K562 (cell line): ENCODE results near the gene ALG1. TPM values are rescaled to one million over a fixed set of nuclear protein-coding genes. Genes with fewer than 3 reads are reported as not detected.

Source experiments
- C11orf30 ChIP-seq: fragments of 450-650 bp; IDR thresholded peaks from 2 replicates; pipeline ENCODE4 v1.6.1; 2016; ENCODE audit warnings: low read depth, mild to moderate bottlenecking
- GABPB2 ChIP-seq: fragments of 250-450 bp; sonication (Bioruptor Pico); conservative IDR thresholded peaks from 2 replicates; pipeline ENCODE4 v1.5.1; 2021; ENCODE audit warnings: mild to moderate bottlenecking
- KDM5B ChIP-seq: fragments of 200-600 bp; sonication (generic); IDR thresholded peaks from 2 replicates; pipeline ENCODE4 v1.6.1; 2012; ENCODE audit warnings: low read depth, mild to moderate bottlenecking, moderate library complexity, low read length, control low read depth, inconsistent platforms; ENCODE audit not compliant: insufficient replicate concordance
- MAFF ChIP-seq: IDR thresholded peaks from 2 replicates; pipeline ENCODE4 v1.6.1; 2012; ENCODE audit warnings: low read length, improper control_type of control experiment
- MAFK ChIP-seq: IDR thresholded peaks from 2 replicates; pipeline ENCODE4 v1.6.1; 2011; ENCODE audit warnings: low read length, improper control_type of control experiment
- NBN ChIP-seq: fragments of 450-650 bp; IDR thresholded peaks from 2 replicates; pipeline ENCODE4 v1.6.1; 2016; ENCODE audit warnings: low read depth, mild to moderate bottlenecking
- PHF20 ChIP-seq: fragments of 450-650 bp; IDR thresholded peaks from 2 replicates; pipeline ENCODE4 v1.6.1; 2018; ENCODE audit not compliant: partially characterized antibody
- SMARCA4 ChIP-seq: fragments of 450-650 bp; IDR thresholded peaks from 2 replicates; pipeline ENCODE4 v1.6.1; 2016
- XRCC5 ChIP-seq: fragments of 200-400 bp; formaldehyde crosslinking; IDR thresholded peaks from 2 replicates; pipeline ENCODE4 v1.6.1; 2017; ENCODE audit warnings: low read depth, mild to moderate bottlenecking, low read length
- ZNF263 ChIP-seq: sonication (generic); formaldehyde crosslinking; IDR thresholded peaks from 2 replicates; pipeline ENCODE4 v1.8.0; 2022; ENCODE audit warnings: mild to moderate bottlenecking, missing genetic modification reagents, borderline replicate concordance
- ZNF354B ChIP-seq: fragments of 250-450 bp; sonication (Bioruptor Pico); IDR thresholded peaks from 2 replicates; pipeline ENCODE4 v1.4.0; 2020
- ZNF75A ChIP-seq: fragments of 450-650 bp; formaldehyde crosslinking; IDR thresholded peaks from 2 replicates; pipeline ENCODE4 v1.4.0; 2020; ENCODE audit warnings: mild to moderate bottlenecking
- polyA plus RNA-seq, 8 experiments: library from polyadenylated mRNA; depleted of rRNA in 4 of 8; stranded (reverse) in 5 of 8; unstranded in 3 of 8; fragments of >200 nt; fragmentation: Nextera tagmentation in 2 of 8; fragmentation: Illumina TruSeq in 1 of 8; extraction: Ambion mirVana in 2 of 8; extraction: Trizol in 1 of 8; gene quantifications; 2 replicates each; pipeline versions ENCODE4 v1.2.1 to v1.2.3, GENCODE V29; 2011 to 2014; ENCODE audit warnings: inconsistent platforms in 1 of 8, missing spikeins in 1 of 8
- total RNA-seq, 7 experiments: library from RNA; depleted of rRNA in 6 of 7; stranded (reverse); fragments of >200 nt in 6 of 7; fragmentation: Illumina TruSeq in 2 of 7; extraction: Trizol in 2 of 7; gene quantifications; 2 replicates each; pipeline versions ENCODE4 v1.2.1 to v1.2.3, GENCODE V29; 2011 to 2021; ENCODE audit warnings: low replicate concordance in 1 of 7
- TF ChIP-seq, protein P1 (sequence below): fragments of 250-450 bp; sonication (Bioruptor Pico); IDR thresholded peaks from 2 replicates; pipeline ENCODE4 v1.5.0; 2021; ENCODE audit warnings: mild to moderate bottlenecking, borderline replicate concordance
- TF ChIP-seq, protein P2 (sequence below): sonication (generic); formaldehyde crosslinking; IDR thresholded peaks from 2 replicates; pipeline ENCODE4 v1.8.0; 2022; ENCODE audit warnings: mild to moderate bottlenecking, missing genetic modification reagents

The ALG1 gene
- total and polyA plus RNA-seq, 9 of the 15 experiments (the other 6 are each of a cell fraction or from before 2014, with no cell fraction given), result 1.1 to 26.4 (median 18.3) TPM

DNA sequence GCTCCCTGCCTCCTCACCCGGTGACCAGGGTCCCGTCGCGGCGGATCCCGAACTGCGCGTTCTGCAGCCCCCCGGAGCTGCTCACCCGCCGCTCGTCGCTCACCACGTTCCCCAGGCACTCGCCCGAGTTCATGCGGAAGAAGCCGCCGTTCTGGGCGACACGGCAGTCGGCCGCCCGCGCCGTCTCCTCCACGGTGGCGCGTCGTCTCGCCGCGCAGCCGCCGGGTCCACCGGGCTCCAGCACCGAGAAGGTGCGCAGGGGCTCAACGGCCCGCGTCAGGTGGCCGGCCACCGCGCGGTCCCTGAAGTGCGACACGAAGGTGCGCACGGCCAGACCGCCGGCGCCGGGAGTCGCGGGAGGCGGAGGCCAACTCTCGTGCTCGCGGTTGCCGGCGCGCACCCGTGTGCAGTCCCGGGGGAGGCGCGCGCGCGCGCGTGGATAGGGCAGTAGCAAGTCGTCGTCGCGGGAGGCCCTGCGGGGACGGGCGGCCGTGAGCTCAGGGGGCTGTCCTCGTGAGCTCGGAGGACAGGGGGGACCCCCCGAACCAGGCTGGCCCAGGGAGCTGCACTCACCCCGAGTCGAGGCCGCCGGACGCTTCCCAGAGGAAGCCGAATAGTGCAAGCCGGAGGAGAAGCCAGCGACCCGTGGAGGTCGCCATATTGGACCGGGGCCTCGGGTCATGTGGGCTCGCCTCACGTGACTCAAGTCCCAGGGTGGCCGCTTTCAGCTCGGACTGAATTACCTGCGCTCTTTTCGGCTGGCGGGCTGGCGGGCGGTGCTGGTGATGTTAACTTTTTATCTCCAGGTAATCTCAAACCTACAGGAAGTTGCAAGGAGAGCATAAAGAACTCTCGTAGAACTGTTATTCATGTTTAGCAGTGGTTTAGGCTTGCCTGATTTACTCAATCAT is 38.1 kb upstream of the ALG1 start, which contains the start of gene NAGPA (continued):
- TF ChIP-seq, protein P1, sequence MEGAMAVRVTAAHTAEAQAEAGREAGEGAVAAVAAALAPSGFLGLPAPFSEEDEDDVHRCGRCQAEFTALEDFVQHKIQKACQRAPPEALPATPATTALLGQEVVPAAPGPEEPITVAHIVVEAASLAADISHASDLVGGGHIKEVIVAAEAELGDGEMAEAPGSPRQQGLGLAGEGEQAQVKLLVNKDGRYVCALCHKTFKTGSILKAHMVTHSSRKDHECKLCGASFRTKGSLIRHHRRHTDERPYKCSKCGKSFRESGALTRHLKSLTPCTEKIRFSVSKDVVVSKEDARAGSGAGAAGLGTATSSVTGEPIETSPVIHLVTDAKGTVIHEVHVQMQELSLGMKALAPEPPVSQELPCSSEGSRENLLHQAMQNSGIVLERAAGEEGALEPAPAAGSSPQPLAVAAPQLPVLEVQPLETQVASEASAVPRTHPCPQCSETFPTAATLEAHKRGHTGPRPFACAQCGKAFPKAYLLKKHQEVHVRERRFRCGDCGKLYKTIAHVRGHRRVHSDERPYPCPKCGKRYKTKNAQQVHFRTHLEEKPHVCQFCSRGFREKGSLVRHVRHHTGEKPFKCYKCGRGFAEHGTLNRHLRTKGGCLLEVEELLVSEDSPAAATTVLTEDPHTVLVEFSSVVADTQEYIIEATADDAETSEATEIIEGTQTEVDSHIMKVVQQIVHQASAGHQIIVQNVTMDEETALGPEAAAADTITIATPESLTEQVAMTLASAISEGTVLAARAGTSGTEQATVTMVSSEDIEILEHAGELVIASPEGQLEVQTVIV, result no peak
- TF ChIP-seq GABPB2 (CRISPR knock-in tag) (no peak), MAFK (no peak), ZNF75A (no peak), SMARCA4 (no peak), XRCC5 (no peak), MAFF (no peak), ZNF354B (no peak), NBN (no peak), KDM5B (peak; percentile 75), C11orf30 (peak; percentile 100), ZNF263 (CRISPR knock-in tag) (peak; percentile 44; the same call in 1 of the 2 replicates), PHF20 (peak; percentile 100)
- TF ChIP-seq, protein P2, sequence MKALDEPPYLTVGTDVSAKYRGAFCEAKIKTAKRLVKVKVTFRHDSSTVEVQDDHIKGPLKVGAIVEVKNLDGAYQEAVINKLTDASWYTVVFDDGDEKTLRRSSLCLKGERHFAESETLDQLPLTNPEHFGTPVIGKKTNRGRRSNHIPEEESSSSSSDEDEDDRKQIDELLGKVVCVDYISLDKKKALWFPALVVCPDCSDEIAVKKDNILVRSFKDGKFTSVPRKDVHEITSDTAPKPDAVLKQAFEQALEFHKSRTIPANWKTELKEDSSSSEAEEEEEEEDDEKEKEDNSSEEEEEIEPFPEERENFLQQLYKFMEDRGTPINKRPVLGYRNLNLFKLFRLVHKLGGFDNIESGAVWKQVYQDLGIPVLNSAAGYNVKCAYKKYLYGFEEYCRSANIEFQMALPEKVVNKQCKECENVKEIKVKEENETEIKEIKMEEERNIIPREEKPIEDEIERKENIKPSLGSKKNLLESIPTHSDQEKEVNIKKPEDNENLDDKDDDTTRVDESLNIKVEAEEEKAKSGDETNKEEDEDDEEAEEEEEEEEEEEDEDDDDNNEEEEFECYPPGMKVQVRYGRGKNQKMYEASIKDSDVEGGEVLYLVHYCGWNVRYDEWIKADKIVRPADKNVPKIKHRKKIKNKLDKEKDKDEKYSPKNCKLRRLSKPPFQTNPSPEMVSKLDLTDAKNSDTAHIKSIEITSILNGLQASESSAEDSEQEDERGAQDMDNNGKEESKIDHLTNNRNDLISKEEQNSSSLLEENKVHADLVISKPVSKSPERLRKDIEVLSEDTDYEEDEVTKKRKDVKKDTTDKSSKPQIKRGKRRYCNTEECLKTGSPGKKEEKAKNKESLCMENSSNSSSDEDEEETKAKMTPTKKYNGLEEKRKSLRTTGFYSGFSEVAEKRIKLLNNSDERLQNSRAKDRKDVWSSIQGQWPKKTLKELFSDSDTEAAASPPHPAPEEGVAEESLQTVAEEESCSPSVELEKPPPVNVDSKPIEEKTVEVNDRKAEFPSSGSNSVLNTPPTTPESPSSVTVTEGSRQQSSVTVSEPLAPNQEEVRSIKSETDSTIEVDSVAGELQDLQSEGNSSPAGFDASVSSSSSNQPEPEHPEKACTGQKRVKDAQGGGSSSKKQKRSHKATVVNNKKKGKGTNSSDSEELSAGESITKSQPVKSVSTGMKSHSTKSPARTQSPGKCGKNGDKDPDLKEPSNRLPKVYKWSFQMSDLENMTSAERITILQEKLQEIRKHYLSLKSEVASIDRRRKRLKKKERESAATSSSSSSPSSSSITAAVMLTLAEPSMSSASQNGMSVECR (CRISPR knock-in tag), result peak; percentile 98
- TF ChIP-seq, all 486 proteins: peak for 106
